ENCODE measurements around the gene SEMA4A. TPM values are rescaled to one million over a fixed set of nuclear protein-coding genes. Genes with fewer than 3 reads are reported as not detected.

SEMA4A gene
- total RNA-seq, 1 experiment from 2014 or later, result 1.5 TPM

DNA sequence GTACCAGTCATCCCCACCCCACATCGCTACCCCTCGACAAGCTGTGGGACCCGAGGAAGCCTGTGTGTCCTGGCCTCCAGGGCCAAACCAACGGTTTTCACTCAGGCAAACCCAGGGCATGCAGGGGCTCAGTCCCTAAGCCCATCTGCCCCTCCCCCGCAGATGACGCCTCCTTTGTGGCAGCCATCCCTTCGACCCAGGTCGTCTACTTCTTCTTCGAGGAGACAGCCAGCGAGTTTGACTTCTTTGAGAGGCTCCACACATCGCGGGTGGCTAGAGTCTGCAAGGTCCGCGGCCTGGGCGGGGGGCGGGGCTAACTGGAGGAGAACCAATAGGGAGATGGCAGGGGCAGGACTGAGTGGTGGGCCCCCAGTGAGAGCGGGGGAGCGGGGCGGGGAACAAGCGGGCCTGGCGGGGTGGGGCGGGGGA is 7.4 kb downstream of the SEMA4A start:
- no peak overlapping the region for H3K27ac Mint-ChIP-seq (ENCODE audit: low read depth, unreplicated experiment)
- H3K9me3 Mint-ChIP-seq (ENCODE audit: unreplicated experiment), result no peaks in the 10 kb centered on the region
- no peak overlapping the region for H3K4me3 Mint-ChIP-seq (ENCODE audit: unreplicated experiment)
- H3K36me3 Mint-ChIP-seq (ENCODE audit: insufficient read depth, unreplicated experiment), result no peaks in the 10 kb centered on the region
- ChIA-PET POLR2A (interaction anchor here (2.2 to 2.3 kb wide), 2 partner anchors 9 to 11 kb away, joined by 5 to 8 read pairs; no protein-coding TSS in a partner anchor), CTCF (interaction anchor here (0.5 to 1.5 kb wide), 5 partner anchors 8 to 210 kb away, joined by 3 to 7 read pairs (median 3); no protein-coding TSS in a partner anchor)
- BruUV-seq (replicated peaks), result no TSS peak
- peaks cover 12% of the 10 kb centered on the region for H3K27me3 Mint-ChIP-seq (ENCODE audit: insufficient read depth, unreplicated experiment)
- intact Hi-C loops (cut with micrococcal nuclease), result no loop called here
- peaks cover 4% of the 10 kb centered on the region for H3K4me1 Mint-ChIP-seq (ENCODE audit: insufficient read depth, unreplicated experiment)
- no peak for DNase-seq (ENCODE audit: unreplicated experiment)
- TF ChIP-seq, protein P1, sequence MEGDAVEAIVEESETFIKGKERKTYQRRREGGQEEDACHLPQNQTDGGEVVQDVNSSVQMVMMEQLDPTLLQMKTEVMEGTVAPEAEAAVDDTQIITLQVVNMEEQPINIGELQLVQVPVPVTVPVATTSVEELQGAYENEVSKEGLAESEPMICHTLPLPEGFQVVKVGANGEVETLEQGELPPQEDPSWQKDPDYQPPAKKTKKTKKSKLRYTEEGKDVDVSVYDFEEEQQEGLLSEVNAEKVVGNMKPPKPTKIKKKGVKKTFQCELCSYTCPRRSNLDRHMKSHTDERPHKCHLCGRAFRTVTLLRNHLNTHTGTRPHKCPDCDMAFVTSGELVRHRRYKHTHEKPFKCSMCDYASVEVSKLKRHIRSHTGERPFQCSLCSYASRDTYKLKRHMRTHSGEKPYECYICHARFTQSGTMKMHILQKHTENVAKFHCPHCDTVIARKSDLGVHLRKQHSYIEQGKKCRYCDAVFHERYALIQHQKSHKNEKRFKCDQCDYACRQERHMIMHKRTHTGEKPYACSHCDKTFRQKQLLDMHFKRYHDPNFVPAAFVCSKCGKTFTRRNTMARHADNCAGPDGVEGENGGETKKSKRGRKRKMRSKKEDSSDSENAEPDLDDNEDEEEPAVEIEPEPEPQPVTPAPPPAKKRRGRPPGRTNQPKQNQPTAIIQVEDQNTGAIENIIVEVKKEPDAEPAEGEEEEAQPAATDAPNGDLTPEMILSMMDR (IDR thresholded peaks at IDR 0.05; ENCODE audit: unreplicated experiment), result no peak

DNA sequence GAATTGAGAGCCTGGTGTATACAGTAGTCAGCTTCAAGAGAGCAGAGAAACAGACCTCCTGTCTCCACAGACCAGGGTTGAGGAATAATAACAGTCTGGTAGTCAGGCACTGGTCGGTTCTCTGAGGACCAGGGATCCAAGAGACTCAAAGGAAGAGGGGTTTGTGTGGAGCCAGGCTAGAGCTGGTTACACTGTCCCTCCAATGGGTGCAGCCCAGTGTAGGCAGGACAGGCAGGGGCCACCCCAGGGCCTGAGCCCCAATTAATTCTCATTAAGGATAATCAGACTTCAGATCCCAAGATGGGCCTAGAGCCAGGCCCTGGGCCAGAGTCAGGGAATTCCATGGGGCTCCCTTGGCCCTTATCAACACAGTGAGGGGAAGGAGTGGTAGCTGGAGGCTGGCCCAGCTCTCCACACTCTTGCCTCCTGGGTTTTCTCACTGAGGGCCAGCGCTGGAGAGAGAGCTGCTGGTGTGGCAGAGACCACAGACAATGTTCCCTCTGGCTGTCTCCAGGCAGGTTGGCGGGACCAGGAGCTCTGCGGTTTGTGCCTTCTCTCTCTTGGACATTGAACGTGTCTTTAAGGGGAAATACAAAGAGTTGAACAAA is 9.1 kb downstream of the SEMA4A start:
- H3K4me1 Mint-ChIP-seq (ENCODE audit: insufficient read depth, unreplicated experiment), result peaks cover 4% of the 10 kb centered on the region
- intact Hi-C loops (cut with micrococcal nuclease), result no loop called here
- CTCF ChIA-PET, result interaction anchor here (1.3 to 3.9 kb wide), 4 partner anchors 17 to 72 kb away, joined by 3 to 22 read pairs (median 14); no protein-coding TSS in a partner anchor
- H3K27ac Mint-ChIP-seq (ENCODE audit: low read depth, unreplicated experiment), result no peak overlapping the region
- H3K9me3 Mint-ChIP-seq (ENCODE audit: unreplicated experiment), result no peaks in the 10 kb centered on the region
- BruUV-seq (replicated peaks), result no TSS peak
- TF ChIP-seq, protein P1 (IDR thresholded peaks at IDR 0.05; ENCODE audit: unreplicated experiment), result no peak
- H3K4me3 Mint-ChIP-seq (ENCODE audit: unreplicated experiment), result no peak overlapping the region
- DNase-seq (ENCODE audit: unreplicated experiment), result no peak
- peaks cover 9% of the 10 kb centered on the region for H3K27me3 Mint-ChIP-seq (ENCODE audit: insufficient read depth, unreplicated experiment)
- H3K36me3 Mint-ChIP-seq (ENCODE audit: insufficient read depth, unreplicated experiment), result no peaks in the 10 kb centered on the region
- POLR2A ChIA-PET, result interaction anchor here (2.3 kb wide), 1 partner anchor 11 kb away, joined by 5 read pairs; no protein-coding TSS in a partner anchor

DNA sequence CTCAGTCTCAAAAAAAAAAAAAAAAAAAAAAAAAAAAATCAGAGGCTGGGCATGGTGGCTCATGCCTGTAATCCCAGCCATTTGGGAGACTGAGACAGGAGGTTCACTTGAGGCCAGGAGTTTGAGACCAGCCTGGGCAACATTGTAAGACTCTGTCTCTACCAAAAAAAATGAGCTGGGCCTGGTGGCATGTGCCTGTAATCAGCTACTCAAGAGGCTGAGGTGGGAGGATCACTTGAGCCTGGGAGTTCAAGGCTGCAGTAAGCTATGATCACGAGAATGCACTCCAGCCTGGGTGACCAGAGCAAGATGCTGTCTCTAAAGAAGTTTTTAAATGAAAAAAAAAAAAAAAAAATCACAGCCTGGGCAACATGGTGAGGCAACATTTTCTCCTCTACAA is 10.3 kb downstream of the SEMA4A start:
- CTCF ChIA-PET, result interaction anchor here (0.6 to 3.9 kb wide), 10 partner anchors 14 to 639 kb away, joined by 3 to 22 read pairs (median 3); no protein-coding TSS in a partner anchor
- POLR2A ChIA-PET, result interaction anchor here (0.9 to 1.1 kb wide), 2 partner anchors 8 to 23 kb away, joined by 3 read pairs; no protein-coding TSS in a partner anchor
- BruUV-seq (replicated peaks), result no TSS peak

More for the DNA sequence above, 10.3 kb downstream of the SEMA4A start:
- Mint-ChIP-seq H3K9me3 (ENCODE audit: unreplicated experiment) (no peaks in the 10 kb centered on the region), H3K4me1 (ENCODE audit: insufficient read depth, unreplicated experiment) (peaks cover 4% of the 10 kb centered on the region), H3K36me3 (ENCODE audit: insufficient read depth, unreplicated experiment) (no peaks in the 10 kb centered on the region), H3K27me3 (ENCODE audit: insufficient read depth, unreplicated experiment) (peaks cover 9% of the 10 kb centered on the region), H3K27ac (ENCODE audit: low read depth, unreplicated experiment) (no peak overlapping the region), H3K4me3 (ENCODE audit: unreplicated experiment) (no peak overlapping the region)
- TF ChIP-seq, protein P1 (IDR thresholded peaks at IDR 0.05; ENCODE audit: unreplicated experiment), result no peak
- no peak for DNase-seq (ENCODE audit: unreplicated experiment)
- intact Hi-C loops (cut with micrococcal nuclease), result no loop called here

Measured in MCF 10A (cell line).